Measurements from ENCODE around the gene PSAP. TPM values are rescaled to one million over a fixed set of nuclear protein-coding genes. Genes with fewer than 3 reads are reported as not detected.

The PSAP gene
- polyA plus RNA-seq, 1 donor from 2014 or later, result 651 TPM

- peaks cover 6% of the 10 kb centered on the region for H3K36me3 ChIP-seq (ENCODE audit: insufficient read depth, low read length)
- H4K20me1 ChIP-seq (ENCODE audit: insufficient read depth), result no peaks in the 10 kb centered on the region
- H3K9me2 ChIP-seq (ENCODE audit: insufficient read depth, low read length), result no peaks in the 10 kb centered on the region
- H3K9ac ChIP-seq (ENCODE audit: low read length), result no peak overlapping the region
- H3K27me3 ChIP-seq (ENCODE audit: insufficient read depth, low read depth, low read length), result no peaks in the 10 kb centered on the region
- H3K9me3 ChIP-seq (ENCODE audit: low read length), result no peaks in the 10 kb centered on the region
- H3K4me3 ChIP-seq (ENCODE audit: low read length), result no peak overlapping the region
- no peak overlapping the region for H2AFZ ChIP-seq (ENCODE audit: low read depth, low read length)
- no peak overlapping the region for H3K4me2 ChIP-seq (ENCODE audit: low read length)
- H3K27ac ChIP-seq (ENCODE audit: low read length), result no peak overlapping the region
- TF ChIP-seq EZH2 (IDR thresholded peaks at IDR 0.05; ENCODE audit: borderline replicate concordance, insufficient read depth, low read length, poor library complexity, severe bottlenecking) (no peak), REST (IDR thresholded peaks at IDR 0.05; ENCODE audit: borderline replicate concordance) (no peak), SMC3 (conservative IDR thresholded peaks at IDR 0.05; ENCODE audit: poor library complexity) (no peak), POLR2AphosphoS5 (IDR thresholded peaks at IDR 0.05) (no peak), EP300 (conservative IDR thresholded peaks at IDR 0.05; ENCODE audit: poor library complexity, severe bottlenecking) (no peak), CTCF (IDR thresholded peaks at IDR 0.05; ENCODE audit: poor library complexity, severe bottlenecking) (no peak), RAD21 (conservative IDR thresholded peaks at IDR 0.05) (no peak), MXI1 (conservative IDR thresholded peaks at IDR 0.05; ENCODE audit: poor library complexity, severe bottlenecking) (no peak)
- no peaks in the 10 kb centered on the region for H3F3A ChIP-seq (ENCODE audit: insufficient read depth, low read length, poor library complexity, severe bottlenecking)
- H3K79me2 ChIP-seq (replicated peaks; ENCODE audit: insufficient read depth, low read length), result peaks cover 60% of the 10 kb centered on the region
Measured at GRCh38 chr10:71831646-71832552, 19.2 kb downstream of the PSAP start.

- no peak overlapping the region for H3K9ac ChIP-seq (ENCODE audit: low read length)
- H3K4me2 ChIP-seq (ENCODE audit: low read length), result no peak overlapping the region
- TF ChIP-seq CTCF (IDR thresholded peaks at IDR 0.05; ENCODE audit: poor library complexity, severe bottlenecking) (no peak), EZH2 (IDR thresholded peaks at IDR 0.05; ENCODE audit: borderline replicate concordance, insufficient read depth, low read length, poor library complexity, severe bottlenecking) (no peak), TAF1 (IDR thresholded peaks at IDR 0.05; ENCODE audit: low read depth) (no peak), MXI1 (conservative IDR thresholded peaks at IDR 0.05; ENCODE audit: poor library complexity, severe bottlenecking) (no peak), REST (IDR thresholded peaks at IDR 0.05; ENCODE audit: borderline replicate concordance) (no peak), POLR2AphosphoS5 (IDR thresholded peaks at IDR 0.05) (no peak), EP300 (conservative IDR thresholded peaks at IDR 0.05; ENCODE audit: poor library complexity, severe bottlenecking) (no peak), RAD21 (conservative IDR thresholded peaks at IDR 0.05) (no peak), SMC3 (conservative IDR thresholded peaks at IDR 0.05; ENCODE audit: poor library complexity) (no peak)
- no peaks in the 10 kb centered on the region for H3F3A ChIP-seq (ENCODE audit: insufficient read depth, low read length, poor library complexity, severe bottlenecking)
- H3K27me3 ChIP-seq (ENCODE audit: insufficient read depth, low read depth, low read length), result no peaks in the 10 kb centered on the region
- no peaks in the 10 kb centered on the region for H3K9me2 ChIP-seq (ENCODE audit: insufficient read depth, low read length)
- no peaks in the 10 kb centered on the region for H3K9me3 ChIP-seq (ENCODE audit: low read length)
- H3K4me3 ChIP-seq (ENCODE audit: low read length), result no peak overlapping the region
- H3K36me3 ChIP-seq (ENCODE audit: insufficient read depth, low read length), result peaks cover 6% of the 10 kb centered on the region
- H2AFZ ChIP-seq (ENCODE audit: low read depth, low read length), result no peak overlapping the region
- no peaks in the 10 kb centered on the region for H4K20me1 ChIP-seq (ENCODE audit: insufficient read depth)
- no peak overlapping the region for H3K27ac ChIP-seq (ENCODE audit: low read length)
- H3K79me2 ChIP-seq (replicated peaks; ENCODE audit: insufficient read depth, low read length), result peaks cover 49% of the 10 kb centered on the region
Measured at GRCh38 chr10:71830726-71831125, 20.3 kb downstream of the PSAP start.

Data from neural cell (in vitro differentiated cells).